Fibroblast of pulmonary artery (primary cell): ENCODE data around the gene GRP.

Experiments
- DNase-seq: peaks from one replicate; pipeline ENCODE4 v3.0.0-alpha.2; 2010; ENCODE audit warnings: low read depth
- H3K4me3 ChIP-seq: replicated peaks from 2 replicates; pipeline ENCODE4 v1.5.1; 2011; ENCODE audit warnings: low read depth, mild to moderate bottlenecking, control low read depth, low read length, moderate library complexity
- TF ChIP-seq, protein P1 (sequence below): IDR thresholded peaks from 2 replicates; pipeline ENCODE4 v1.5.1; 2011; ENCODE audit warnings: mild to moderate bottlenecking, control low read depth, low read length, inconsistent platforms; ENCODE audit errors: missing control alignments

GRP gene

DNA sequence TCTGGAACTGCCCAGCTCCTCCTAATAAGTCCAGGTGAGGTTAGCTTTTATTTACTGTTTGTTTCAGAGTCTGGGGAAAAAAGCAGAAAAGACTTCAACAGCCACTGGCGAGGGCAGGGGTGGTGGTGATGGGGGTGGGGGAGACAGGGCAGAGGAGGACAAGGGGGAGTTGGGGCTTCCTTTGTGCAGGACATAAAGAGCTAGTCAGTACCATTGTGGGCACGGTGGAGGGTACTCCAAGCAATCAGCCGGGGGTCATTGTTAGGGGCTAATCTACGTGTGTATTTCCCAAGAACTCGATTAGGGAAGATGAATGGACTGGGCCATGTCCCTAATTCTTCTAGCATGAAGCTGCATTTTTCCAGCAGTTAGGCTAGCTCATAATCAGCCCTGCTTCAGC lies 56.1 kb downstream of the GRP start:
- TF ChIP-seq, protein P1, sequence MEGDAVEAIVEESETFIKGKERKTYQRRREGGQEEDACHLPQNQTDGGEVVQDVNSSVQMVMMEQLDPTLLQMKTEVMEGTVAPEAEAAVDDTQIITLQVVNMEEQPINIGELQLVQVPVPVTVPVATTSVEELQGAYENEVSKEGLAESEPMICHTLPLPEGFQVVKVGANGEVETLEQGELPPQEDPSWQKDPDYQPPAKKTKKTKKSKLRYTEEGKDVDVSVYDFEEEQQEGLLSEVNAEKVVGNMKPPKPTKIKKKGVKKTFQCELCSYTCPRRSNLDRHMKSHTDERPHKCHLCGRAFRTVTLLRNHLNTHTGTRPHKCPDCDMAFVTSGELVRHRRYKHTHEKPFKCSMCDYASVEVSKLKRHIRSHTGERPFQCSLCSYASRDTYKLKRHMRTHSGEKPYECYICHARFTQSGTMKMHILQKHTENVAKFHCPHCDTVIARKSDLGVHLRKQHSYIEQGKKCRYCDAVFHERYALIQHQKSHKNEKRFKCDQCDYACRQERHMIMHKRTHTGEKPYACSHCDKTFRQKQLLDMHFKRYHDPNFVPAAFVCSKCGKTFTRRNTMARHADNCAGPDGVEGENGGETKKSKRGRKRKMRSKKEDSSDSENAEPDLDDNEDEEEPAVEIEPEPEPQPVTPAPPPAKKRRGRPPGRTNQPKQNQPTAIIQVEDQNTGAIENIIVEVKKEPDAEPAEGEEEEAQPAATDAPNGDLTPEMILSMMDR: no peak
- no peak overlapping the region for H3K4me3 ChIP-seq
- no peak for DNase-seq

DNA sequence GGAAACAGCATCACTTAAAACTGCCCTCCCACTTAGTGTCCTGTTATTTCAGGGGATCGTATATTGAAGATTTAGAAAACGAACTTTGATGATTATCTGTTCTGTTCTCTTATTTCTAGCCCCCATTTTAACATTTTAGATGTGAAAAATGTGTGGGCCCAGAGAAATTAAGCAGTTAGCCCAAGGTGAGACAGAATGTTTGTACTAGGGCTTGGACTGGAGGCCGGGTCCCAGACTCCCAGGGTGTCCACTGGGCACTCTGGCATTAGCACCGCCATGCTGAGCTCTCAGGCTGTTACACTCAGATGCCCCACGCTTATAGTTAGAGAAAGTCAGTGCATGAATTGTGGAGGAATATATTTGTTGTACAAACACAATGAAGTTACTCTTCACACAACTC lies 58.8 kb downstream of the GRP start:
- no peak overlapping the region for H3K4me3 ChIP-seq
- TF ChIP-seq, protein P1: no peak
- DNase-seq: no peak

DNA sequence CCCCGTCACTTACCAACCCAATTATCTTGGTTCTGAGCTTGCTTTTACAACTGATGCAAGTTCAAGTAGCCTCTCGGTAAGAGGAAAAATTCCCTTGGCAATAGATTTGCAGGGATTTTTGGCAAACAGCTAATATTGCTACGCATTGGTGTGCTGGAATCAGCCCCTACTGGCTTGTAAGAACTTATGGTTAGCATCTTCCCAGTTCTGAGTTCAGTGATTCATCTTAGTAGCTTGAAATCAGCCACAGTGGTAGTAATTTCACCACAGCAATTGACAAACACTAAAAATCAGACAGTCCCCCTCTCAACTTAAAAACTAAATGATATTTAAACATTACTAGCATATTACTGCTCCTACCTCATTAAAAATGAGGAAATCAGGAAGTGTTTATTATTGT lies 59.2 kb downstream of the GRP start:
- H3K4me3 ChIP-seq: no peak overlapping the region
- no peak for DNase-seq
- TF ChIP-seq, protein P1: no peak

DNA sequence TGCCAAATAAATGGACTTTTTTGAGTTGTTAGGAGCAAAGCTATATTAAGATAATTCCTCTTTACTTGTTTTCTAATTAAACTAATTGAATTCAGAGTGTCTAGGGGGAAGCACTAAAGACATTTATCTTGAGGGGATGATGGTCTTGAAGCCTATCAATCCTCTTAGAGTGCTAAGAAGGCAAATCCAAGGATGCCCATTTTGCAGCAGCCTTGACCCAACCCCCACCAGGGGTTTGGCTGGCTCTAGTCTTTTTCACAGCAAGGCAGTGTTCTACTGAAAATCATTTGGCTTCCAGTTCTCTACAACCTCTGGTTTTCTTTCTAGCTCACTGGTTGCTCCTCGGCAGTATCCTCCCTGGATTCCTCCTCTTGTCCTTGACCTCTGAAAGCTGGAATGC lies 59.8 kb downstream of the GRP start:
- no peak overlapping the region for H3K4me3 ChIP-seq
- TF ChIP-seq, protein P1: no peak
- no peak for DNase-seq
